ENCODE data around the gene SHISA5. TPM values are rescaled to one million over a fixed set of nuclear protein-coding genes. Genes with fewer than 3 reads are reported as not detected.

Gene SHISA5
- total and polyA plus RNA-seq, 2 experiments from 2014 or later: 146 to 166 TPM

GRCh38 chr3:48435774-48436476 is 68.0 kb downstream of the SHISA5 start:
- H2AFZ ChIP-seq: no peak overlapping the region
- H3K4me1 ChIP-seq (ENCODE audit: insufficient read depth): peaks cover 9% of the 10 kb centered on the region
- no peaks in the 10 kb centered on the region for H3K9me3 Mint-ChIP-seq
- DNase-seq (ENCODE audit: low spot score) (peak; percentile 96), ATAC-seq (peak; percentile 52)
- H3F3A ChIP-seq (replicated peaks; ENCODE audit: low read depth): peaks cover 39% of the 10 kb centered on the region
- TF ChIP-seq EZH2phosphoT487 (IDR thresholded peaks at IDR 0.05; ENCODE audit: unreplicated experiment): no peak
- TF ChIP-seq POLR2AphosphoS5 (IDR thresholded peaks at IDR 0.05; ENCODE audit: low read depth): 0 out of 2 replicates have a peak, but pooled peaks have one; percentile 31
- TF ChIP-seq EZH2 (IDR thresholded peaks at IDR 0.05; ENCODE audit: low read depth, unreplicated experiment): no peak
- no peak for TF ChIP-seq ZNF331 (CRISPR knock-in tag; IDR thresholded peaks at IDR 0.05; ENCODE audit: low read depth)
- no peak for TF ChIP-seq ZNF462 (CRISPR knock-in tag; IDR thresholded peaks at IDR 0.05)
- no peak for TF ChIP-seq JUNB (IDR thresholded peaks at IDR 0.05; ENCODE audit: unreplicated experiment)
- TF ChIP-seq ETS1 (IDR thresholded peaks at IDR 0.05): no peak
- no peak for TF ChIP-seq REST (IDR thresholded peaks at IDR 0.05; ENCODE audit: unreplicated experiment)
- no peak for TF ChIP-seq ZNF114 (CRISPR knock-in tag; IDR thresholded peaks at IDR 0.05)
- no peak for TF ChIP-seq STAT1 (IDR thresholded peaks at IDR 0.05; ENCODE audit: unreplicated experiment)
- no peak for TF ChIP-seq CREB1 (CRISPR knock-in tag; IDR thresholded peaks at IDR 0.05; ENCODE audit: low read depth)
- TF ChIP-seq CTCF (conservative IDR thresholded peaks at IDR 0.05; ENCODE audit: low read depth in 2 of 2): peak; percentile 100
- no peak for TF ChIP-seq NANOG (IDR thresholded peaks at IDR 0.05; ENCODE audit: borderline replicate concordance)
- no peak overlapping the region; the same call in 1 of the 2 replicates for H3K27ac ChIP-seq (ENCODE audit: low read depth)
- no peaks in the 10 kb centered on the region for H4K20me1 ChIP-seq (replicated peaks; ENCODE audit: insufficient read depth)
- H3K36me3 ChIP-seq (ENCODE audit: insufficient read depth): peaks cover 10% of the 10 kb centered on the region
- H3K27me3 Mint-ChIP-seq (ENCODE audit: insufficient read depth, low read depth, poor library complexity): peaks cover 7% of the 10 kb centered on the region
- H3K4me1 Mint-ChIP-seq: peaks cover 27% of the 10 kb centered on the region
- H3K27ac Mint-ChIP-seq: no peak overlapping the region
- peaks cover 42% of the 10 kb centered on the region for H3K36me3 Mint-ChIP-seq (ENCODE audit: low read depth)
- no peaks in the 10 kb centered on the region for H3K27me3 ChIP-seq (ENCODE audit: insufficient read depth)
- H3K4me3 Mint-ChIP-seq: no peak overlapping the region
- no peaks in the 10 kb centered on the region for H3K9me2 ChIP-seq (ENCODE audit: insufficient read depth)
- H3K4me2 ChIP-seq: no peak overlapping the region
- H3K79me2 ChIP-seq (replicated peaks; ENCODE audit: insufficient read depth): peaks cover 40% of the 10 kb centered on the region
- no peak overlapping the region for H3K4me3 ChIP-seq

Data from GM23338 (cell line).